Lower leg skin (tissue), 4 donors: Measurements from ENCODE around the gene SLBP. TPM values are rescaled to one million over a fixed set of nuclear protein-coding genes. Genes with fewer than 3 reads are reported as not detected.

ENCODE experiments used
- DNase-seq, 2 donors: peaks; one replicate each; pipeline ENCODE4 v3.0.0-alpha.2; 2019; ENCODE audit warnings: low spot score in 2 of 2
- H3K4me3 ChIP-seq: fragments of 200-600 bp; sonication (generic); 2 replicates; pipeline ENCODE4 v1.5.1; 2017; ENCODE audit warnings: mild to moderate bottlenecking, low read depth; ENCODE audit not compliant: poor library complexity, severe bottlenecking
- CTCF ChIP-seq, 3 donors: fragments of 450-650 bp; IDR thresholded peaks; one replicate each; pipeline ENCODE4 v1.5.1; 2016; ENCODE audit warnings: antibody characterized with exemption in 3 of 3, mild to moderate bottlenecking in 3 of 3, moderate library complexity in 2 of 3
- POLR2A ChIP-seq, 2 donors: fragments of 450-650 bp; IDR thresholded peaks; one replicate each; pipeline ENCODE4 v1.6.1; 2016 to 2017; ENCODE audit warnings: antibody characterized with exemption in 2 of 2, mild to moderate bottlenecking in 1 of 2, moderate library complexity in 1 of 2
- WGBS, 2 donors: methylation state at CpG; one replicate each; pipeline ENCODE4 v1.1.5; 2018; 5-methylcytosine and 5-hydroxymethylcytosine counted together
- intact Hi-C: fragments of 100-400 bp; cut with DNase I; formaldehyde crosslinking; loops from one replicate; pipeline ENCODE4 v1.15.0; 2023; ENCODE audit warnings: low total_unique reads
- total RNA-seq, 4 donors: library from RNA; depleted of rRNA; stranded (reverse); fragments of >200 nt; gene quantifications; one replicate each; pipeline ENCODE4 v1.1.0, GENCODE V29; 2016

SLBP gene
- total RNA-seq, 4 donors from 2014 or later, result 45.8 to 66.9 (median 59.4) TPM

- TF ChIP-seq POLR2A (IDR thresholded peaks at IDR 0.05), result no peak
- no peak for TF ChIP-seq CTCF (IDR thresholded peaks at IDR 0.05)
- H3K4me3 ChIP-seq, result no peak overlapping the region
- no peak for DNase-seq
- 70 to 71% methylated on average over 5 of the region's 5 CpGs for WGBS, 2 donors
- intact Hi-C loops, result no loop called here
Measured at GRCh38 chr4:1754336-1754735, 42.2 kb upstream of the SLBP start.

DNA sequence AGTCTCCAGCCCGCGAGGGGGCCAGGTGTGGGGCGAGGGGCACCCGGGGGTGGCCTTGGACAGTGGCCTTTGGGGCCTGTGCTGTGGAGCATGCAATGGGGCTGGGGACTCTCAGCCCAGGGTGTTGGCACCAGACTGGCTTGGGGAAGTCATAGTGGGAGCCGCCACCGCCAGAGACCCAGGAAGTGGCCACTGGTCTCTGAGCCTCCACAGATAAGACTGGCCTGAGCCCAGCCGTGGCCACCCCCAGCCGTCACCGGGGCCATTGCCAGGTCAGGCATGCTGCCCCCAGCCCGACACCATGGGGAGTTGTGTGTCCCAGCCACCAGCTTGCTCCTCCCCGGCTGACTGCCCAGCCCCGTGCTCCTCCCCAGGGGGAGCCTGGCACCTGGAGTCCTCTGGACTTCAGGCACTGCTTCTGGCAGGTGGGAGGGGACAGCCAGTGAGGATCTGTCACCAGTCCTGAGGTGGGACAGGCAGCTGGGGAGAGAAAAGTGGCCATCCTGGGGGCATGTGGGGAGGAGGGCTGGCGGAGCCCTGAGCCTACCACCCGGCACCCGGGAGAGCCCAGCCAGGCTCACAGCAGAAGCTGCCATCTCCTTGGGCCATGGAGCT lies 41.7 kb upstream of the SLBP start:
- 56 to 57% methylated on average over 6 to 9 of the region's 15 CpGs for WGBS, 2 donors
- intact Hi-C loops, result no loop called here
- H3K4me3 ChIP-seq, result no peak overlapping the region
- TF ChIP-seq CTCF (IDR thresholded peaks at IDR 0.05) (no peak), POLR2A (IDR thresholded peaks at IDR 0.05) (no peak)
- no peak for DNase-seq

DNA sequence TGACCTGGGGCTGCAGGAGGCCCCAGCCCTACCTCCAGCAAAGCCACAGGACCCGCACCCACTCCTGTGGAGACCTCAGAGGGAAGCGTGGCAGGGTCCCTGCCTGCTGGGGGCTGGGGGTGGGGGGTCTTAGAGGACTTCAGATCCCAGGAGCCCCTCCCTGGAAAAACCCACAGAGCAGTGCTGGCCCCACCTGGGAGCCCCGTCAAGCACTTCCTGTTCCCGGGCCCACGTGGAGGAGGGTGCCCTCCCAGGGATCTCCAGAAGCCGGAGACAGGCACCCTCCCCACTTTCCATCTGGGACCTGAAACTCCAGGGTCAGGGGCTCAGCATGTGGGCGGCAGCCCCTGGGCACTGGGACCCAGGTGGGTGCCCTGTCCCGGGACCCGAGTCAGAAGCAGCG lies 41.2 kb upstream of the SLBP start:
- intact Hi-C loops, result no loop called here
- 44 to 48% methylated on average over 4 of the region's 10 CpGs for WGBS, 2 donors
- TF ChIP-seq CTCF (IDR thresholded peaks at IDR 0.05) (no peak), POLR2A (IDR thresholded peaks at IDR 0.05) (no peak)
- H3K4me3 ChIP-seq, result no peak overlapping the region
- no peak for DNase-seq

DNA sequence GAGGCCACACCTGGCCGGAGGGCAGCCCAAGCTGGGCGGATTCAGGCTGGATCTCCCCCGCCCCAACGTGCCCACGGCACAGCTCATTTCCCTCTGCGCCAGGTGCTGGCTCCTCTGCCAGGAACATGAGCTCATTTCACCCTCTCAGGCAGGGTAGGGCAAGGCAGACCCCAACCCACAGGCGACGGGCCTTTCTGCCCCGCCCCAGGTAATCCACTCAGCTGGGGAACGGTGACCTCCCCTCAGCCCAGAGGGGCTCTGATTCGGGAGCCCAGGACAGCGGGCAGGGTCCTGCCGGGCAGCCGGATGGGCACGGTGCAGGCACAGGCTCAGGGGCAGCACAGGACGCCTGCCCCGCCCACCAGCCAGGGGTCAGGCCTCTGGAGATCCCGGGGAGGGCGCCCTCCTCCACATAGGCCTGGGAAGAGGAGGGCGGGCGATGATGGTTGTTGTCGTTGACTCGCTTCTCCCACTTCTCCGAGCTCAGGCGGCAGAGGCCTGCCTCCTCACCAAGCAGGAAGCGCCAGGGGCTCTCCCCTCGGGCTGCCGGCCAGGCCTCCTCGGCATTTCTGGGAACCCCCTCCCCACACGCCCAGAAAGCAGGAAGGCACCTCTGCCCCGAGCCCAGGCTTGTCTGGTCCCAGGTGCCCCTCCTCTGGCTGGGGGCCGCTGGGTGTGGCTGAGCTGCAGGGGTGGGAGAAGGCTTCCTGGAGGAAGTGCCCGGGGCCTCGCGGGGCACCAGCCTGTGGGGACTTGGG lies 40.3 kb upstream of the SLBP start:
- intact Hi-C loops, result no loop called here
- H3K4me3 ChIP-seq, result no peak overlapping the region
- DNase-seq, result no peak
- no peak for TF ChIP-seq CTCF (IDR thresholded peaks at IDR 0.05)
- no peak for TF ChIP-seq POLR2A (IDR thresholded peaks at IDR 0.05)
- WGBS, 2 donors, result 27 to 31% methylated on average over 25 to 34 of the region's 35 CpGs

DNA sequence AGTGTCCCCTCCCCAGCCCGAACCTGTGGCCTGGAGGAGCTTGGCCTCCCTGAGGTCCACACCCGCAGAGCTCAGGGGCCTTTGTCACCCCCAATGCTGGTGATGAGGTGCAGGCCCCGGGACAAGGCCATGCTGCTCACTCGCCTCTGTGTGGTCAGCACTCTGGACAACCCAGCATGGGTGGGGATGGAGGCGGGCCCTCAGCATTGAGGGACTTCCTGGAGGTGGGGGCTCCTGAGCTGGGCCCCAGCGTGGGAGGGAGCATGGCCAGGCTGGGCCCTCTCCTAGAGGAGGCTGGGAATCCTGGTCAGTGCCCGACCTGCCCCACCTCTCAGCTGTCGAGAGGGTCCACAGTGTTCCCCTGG lies 39.8 kb upstream of the SLBP start:
- intact Hi-C loops, result no loop called here
- no peak overlapping the region for H3K4me3 ChIP-seq
- TF ChIP-seq CTCF (IDR thresholded peaks at IDR 0.05) (no peak), POLR2A (IDR thresholded peaks at IDR 0.05) (no peak)
- 20 to 72% methylated on average over 1 to 6 of the region's 8 CpGs for WGBS, 2 donors
- no peak for DNase-seq
